ENCODE results near the gene ENPP1.

- TF ChIP-seq POLR2A (IDR thresholded peaks at IDR 0.05) (no peak), CTCF (IDR thresholded peaks at IDR 0.05) (no peak)
Measured at GRCh38 chr6:131811500-131811899, 3.7 kb downstream of the ENPP1 start.

Measured in uterus (tissue), 2 donors.